ENCODE results near the gene LEFTY1.

DNA sequence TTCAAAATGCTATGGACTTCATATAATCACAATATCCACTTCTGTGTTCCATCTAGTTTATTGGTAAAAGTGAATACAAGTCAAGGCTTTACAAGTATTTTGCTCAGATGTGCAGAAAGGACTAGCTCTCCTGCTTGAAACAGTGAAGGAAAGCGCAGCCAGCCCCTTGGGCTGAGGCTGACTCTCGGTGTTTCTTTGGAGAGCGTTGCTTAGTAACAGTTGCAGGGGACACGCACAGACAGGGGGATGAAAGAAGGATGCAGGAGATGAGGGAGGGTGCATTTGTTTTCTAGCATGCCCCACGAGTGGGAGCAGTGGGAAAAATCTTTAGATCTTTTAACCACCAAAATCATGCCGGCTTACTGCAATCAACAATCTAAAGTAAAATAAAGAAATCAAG is 26.0 kb upstream of the LEFTY1 start:
- TF ChIP-seq YY1 (IDR thresholded peaks at IDR 0.05; ENCODE audit: extremely low read depth, insufficient replicate concordance, low read depth, low read length): no peak
- TF ChIP-seq, protein P1, sequence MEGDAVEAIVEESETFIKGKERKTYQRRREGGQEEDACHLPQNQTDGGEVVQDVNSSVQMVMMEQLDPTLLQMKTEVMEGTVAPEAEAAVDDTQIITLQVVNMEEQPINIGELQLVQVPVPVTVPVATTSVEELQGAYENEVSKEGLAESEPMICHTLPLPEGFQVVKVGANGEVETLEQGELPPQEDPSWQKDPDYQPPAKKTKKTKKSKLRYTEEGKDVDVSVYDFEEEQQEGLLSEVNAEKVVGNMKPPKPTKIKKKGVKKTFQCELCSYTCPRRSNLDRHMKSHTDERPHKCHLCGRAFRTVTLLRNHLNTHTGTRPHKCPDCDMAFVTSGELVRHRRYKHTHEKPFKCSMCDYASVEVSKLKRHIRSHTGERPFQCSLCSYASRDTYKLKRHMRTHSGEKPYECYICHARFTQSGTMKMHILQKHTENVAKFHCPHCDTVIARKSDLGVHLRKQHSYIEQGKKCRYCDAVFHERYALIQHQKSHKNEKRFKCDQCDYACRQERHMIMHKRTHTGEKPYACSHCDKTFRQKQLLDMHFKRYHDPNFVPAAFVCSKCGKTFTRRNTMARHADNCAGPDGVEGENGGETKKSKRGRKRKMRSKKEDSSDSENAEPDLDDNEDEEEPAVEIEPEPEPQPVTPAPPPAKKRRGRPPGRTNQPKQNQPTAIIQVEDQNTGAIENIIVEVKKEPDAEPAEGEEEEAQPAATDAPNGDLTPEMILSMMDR (IDR thresholded peaks at IDR 0.05 in 2 of 3, conservative IDR thresholded peaks at IDR 0.05 in 1 of 3; ENCODE audit: borderline replicate concordance in 1 of 3, insufficient read depth in 1 of 3, low read depth in 2 of 3, low read length in 2 of 3): no peak
- TF ChIP-seq EZH2phosphoT487 (IDR thresholded peaks at IDR 0.05; ENCODE audit: borderline replicate concordance): no peak
- no peak for TF ChIP-seq POLR2A (IDR thresholded peaks at IDR 0.05; ENCODE audit: borderline replicate concordance, extremely low read depth, insufficient read depth, insufficient read length)
- TF ChIP-seq EGR1 (IDR thresholded peaks at IDR 0.05; ENCODE audit: low read depth): no peak
- TF ChIP-seq POLR2AphosphoS5 (IDR thresholded peaks at IDR 0.05; ENCODE audit: low read depth, low read length): no peak
- no peak for TF ChIP-seq JUND (IDR thresholded peaks at IDR 0.05)
- TF ChIP-seq, protein P2, sequence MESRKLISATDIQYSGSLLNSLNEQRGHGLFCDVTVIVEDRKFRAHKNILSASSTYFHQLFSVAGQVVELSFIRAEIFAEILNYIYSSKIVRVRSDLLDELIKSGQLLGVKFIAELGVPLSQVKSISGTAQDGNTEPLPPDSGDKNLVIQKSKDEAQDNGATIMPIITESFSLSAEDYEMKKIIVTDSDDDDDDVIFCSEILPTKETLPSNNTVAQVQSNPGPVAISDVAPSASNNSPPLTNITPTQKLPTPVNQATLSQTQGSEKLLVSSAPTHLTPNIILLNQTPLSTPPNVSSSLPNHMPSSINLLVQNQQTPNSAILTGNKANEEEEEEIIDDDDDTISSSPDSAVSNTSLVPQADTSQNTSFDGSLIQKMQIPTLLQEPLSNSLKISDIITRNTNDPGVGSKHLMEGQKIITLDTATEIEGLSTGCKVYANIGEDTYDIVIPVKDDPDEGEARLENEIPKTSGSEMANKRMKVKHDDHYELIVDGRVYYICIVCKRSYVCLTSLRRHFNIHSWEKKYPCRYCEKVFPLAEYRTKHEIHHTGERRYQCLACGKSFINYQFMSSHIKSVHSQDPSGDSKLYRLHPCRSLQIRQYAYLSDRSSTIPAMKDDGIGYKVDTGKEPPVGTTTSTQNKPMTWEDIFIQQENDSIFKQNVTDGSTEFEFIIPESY (IDR thresholded peaks at IDR 0.05; ENCODE audit: extremely low read depth, insufficient replicate concordance, low read length): no peak
- TF ChIP-seq RAD21 (IDR thresholded peaks at IDR 0.05; ENCODE audit: low read depth): no peak
- TF ChIP-seq SP1 (IDR thresholded peaks at IDR 0.05; ENCODE audit: low read depth): no peak
- no peak for TF ChIP-seq TCF7L2 (IDR thresholded peaks at IDR 0.05; ENCODE audit: borderline replicate concordance, extremely low read depth, insufficient read depth, insufficient read length)
- TF ChIP-seq CEBPB (IDR thresholded peaks at IDR 0.05; ENCODE audit: low read depth): no peak

Data from HCT116 (cell line).